H9 (cell line): ENCODE data around the gene FILIP1. TPM values are rescaled to one million over a fixed set of nuclear protein-coding genes. Genes with fewer than 3 reads are reported as not detected.

Experiments
- DNase-seq: peaks from one replicate; pipeline ENCODE4 v3.0.0-alpha.2; 2017
- H2AFZ ChIP-seq: one replicate; pipeline ENCODE4 v1.6.1; 2013; ENCODE audit warnings: mild to moderate bottlenecking, low read length, control low read depth, moderate library complexity
- H2AK5ac ChIP-seq: 2 replicates; pipeline ENCODE4 v1.6.1; 2013; ENCODE audit warnings: low read length, control low read depth, mixed read lengths; ENCODE audit not compliant: insufficient read length
- H2BK120ac ChIP-seq: one replicate; pipeline ENCODE4 v1.6.1; 2013; ENCODE audit warnings: low read depth, mild to moderate bottlenecking, low read length, control low read depth, inconsistent platforms; ENCODE audit not compliant: poor library complexity, severe bottlenecking
- H2BK12ac ChIP-seq: 2 replicates; pipeline ENCODE4 v1.6.1; 2013; ENCODE audit warnings: low read length, control low read depth, mixed read lengths, low read depth; ENCODE audit not compliant: insufficient read length
- H2BK15ac ChIP-seq: 2 replicates; pipeline ENCODE4 v1.6.1; 2013; ENCODE audit warnings: low read depth, low read length, control low read depth
- H2BK20ac ChIP-seq: one replicate; pipeline ENCODE4 v1.6.1; 2013; ENCODE audit warnings: low read depth, mild to moderate bottlenecking, low read length, control low read depth, inconsistent platforms; ENCODE audit not compliant: poor library complexity, severe bottlenecking
- H2BK5ac ChIP-seq: 2 replicates; pipeline ENCODE4 v1.6.1; 2013; ENCODE audit warnings: low read length, control low read depth, mixed read lengths; ENCODE audit not compliant: insufficient read length
- H3K14ac ChIP-seq: 2 replicates; pipeline ENCODE4 v1.6.1; 2013; ENCODE audit warnings: low read length, control low read depth; ENCODE audit not compliant: insufficient read depth
- H3K18ac ChIP-seq: 2 replicates; pipeline ENCODE4 v1.6.1; 2013; ENCODE audit warnings: low read depth, mild to moderate bottlenecking, mixed read lengths, low read length, control low read depth; ENCODE audit not compliant: insufficient read length
- H3K23ac ChIP-seq: 2 replicates; pipeline ENCODE4 v1.6.1; 2013; ENCODE audit warnings: low read length, control low read depth, mixed read lengths, low read depth; ENCODE audit not compliant: insufficient read length
- H3K23me2 ChIP-seq: 2 replicates; pipeline ENCODE4 v1.6.1; 2013; ENCODE audit warnings: low read depth, mild to moderate bottlenecking, mixed read lengths, low read length, control low read depth; ENCODE audit not compliant: insufficient read length, poor library complexity, severe bottlenecking
- H3K27ac ChIP-seq: 2 replicates; pipeline ENCODE4 v1.5.1; 2013; ENCODE audit warnings: low read length, control low read depth, mixed read lengths, low read depth; ENCODE audit not compliant: insufficient read length
- H3K27me3 ChIP-seq: 2 replicates; pipeline ENCODE4 v1.6.1; 2013; ENCODE audit warnings: low read length, control low read depth, inconsistent platforms; ENCODE audit not compliant: insufficient read depth
- H3K4ac ChIP-seq: 2 replicates; pipeline ENCODE4 v1.6.1; 2013; ENCODE audit warnings: low read depth, mild to moderate bottlenecking, control low read depth, inconsistent platforms, low read length, moderate library complexity
- H3K4me1 ChIP-seq: 2 replicates; pipeline ENCODE4 v1.6.1; 2013; ENCODE audit warnings: low read length, control low read depth, inconsistent platforms; ENCODE audit not compliant: insufficient read depth
- H3K4me2 ChIP-seq: 2 replicates; pipeline ENCODE4 v1.6.1; 2013; ENCODE audit warnings: low read length, control low read depth, mixed read lengths; ENCODE audit not compliant: insufficient read length, insufficient read depth
- H3K56ac ChIP-seq: 2 replicates; pipeline ENCODE4 v1.6.1; 2013; ENCODE audit warnings: low read depth, mild to moderate bottlenecking, mixed read lengths, low read length, control low read depth; ENCODE audit not compliant: insufficient read length
- H3K79me1 ChIP-seq: 2 replicates; pipeline ENCODE4 v1.6.1; 2013; ENCODE audit warnings: low read depth, mild to moderate bottlenecking, moderate library complexity, low read length, control low read depth, inconsistent platforms; ENCODE audit not compliant: insufficient read depth, poor library complexity, severe bottlenecking
- H3K79me2 ChIP-seq: 2 replicates; pipeline ENCODE4 v1.6.1; 2013; ENCODE audit warnings: low read length, control low read depth, inconsistent platforms; ENCODE audit not compliant: insufficient read depth
- H3K9ac ChIP-seq: 2 replicates; pipeline ENCODE4 v1.6.1; 2013; ENCODE audit warnings: low read length, control low read depth, mixed read lengths; ENCODE audit not compliant: insufficient read length; ENCODE audit errors: extremely low read depth
- H3K9me3 ChIP-seq: one replicate; pipeline ENCODE4 v1.6.1; 2013; ENCODE audit warnings: low read depth, low read length, inconsistent platforms; ENCODE audit not compliant: control insufficient read depth
- H3T11ph ChIP-seq: one replicate; pipeline ENCODE4 v1.6.1; 2013; ENCODE audit warnings: mild to moderate bottlenecking, low read length, control low read depth, inconsistent platforms
- H4K20me1 ChIP-seq: one replicate; pipeline ENCODE4 v1.6.1; 2013; ENCODE audit not compliant: control insufficient read depth, insufficient read length, insufficient read depth
- H4K5ac ChIP-seq: 2 replicates; pipeline ENCODE4 v1.6.1; 2013; ENCODE audit warnings: low read depth, mild to moderate bottlenecking, mixed read lengths, low read length, control low read depth; ENCODE audit not compliant: insufficient read length
- H4K8ac ChIP-seq: replicated peaks from 2 replicates; pipeline ENCODE4 v1.6.1; 2013; ENCODE audit warnings: low read length, control low read depth, mixed read lengths, low read depth; ENCODE audit not compliant: insufficient read length
- H4K91ac ChIP-seq: 2 replicates; pipeline ENCODE4 v1.6.1; 2013; ENCODE audit warnings: low read depth, mild to moderate bottlenecking, moderate library complexity, mixed read lengths, low read length, control low read depth; ENCODE audit not compliant: insufficient read length
- H3K27ac Mint-ChIP-seq, 3 experiments: 2 replicates in 2 of 3; 3 replicates in 1 of 3; pipeline ENCODE4 v1.8.0; 2020 to 2021; ENCODE audit warnings: mixed read lengths in 3 of 3, mild to moderate bottlenecking in 1 of 3, moderate library complexity in 1 of 3
- H3K27me3 Mint-ChIP-seq: 2 replicates; pipeline ENCODE4 v1.8.0; 2021; ENCODE audit warnings: low read depth, mild to moderate bottlenecking, moderate library complexity, mixed read lengths
- H3K36me3 Mint-ChIP-seq, 3 experiments: 2 replicates in 2 of 3; 3 replicates in 1 of 3; pipeline ENCODE4 v1.8.0; 2020 to 2021; ENCODE audit warnings: low read depth in 3 of 3, mixed read lengths in 3 of 3; ENCODE audit not compliant: insufficient read depth in 1 of 3
- H3K4me1 Mint-ChIP-seq, 2 experiments: 2 replicates each; pipeline ENCODE4 v1.8.0; 2020; ENCODE audit warnings: mixed read lengths in 2 of 2
- H3K4me3 Mint-ChIP-seq, 2 experiments: 2 replicates in 1 of 2; 3 replicates in 1 of 2; pipeline ENCODE4 v1.8.0; 2020 to 2021; ENCODE audit warnings: mild to moderate bottlenecking in 2 of 2, mixed read lengths in 2 of 2, moderate library complexity in 1 of 2
- H3K9me3 Mint-ChIP-seq, 2 experiments: 2 replicates in 1 of 2; 3 replicates in 1 of 2; pipeline ENCODE4 v1.8.0; 2020; ENCODE audit warnings: mild to moderate bottlenecking in 2 of 2, mixed read lengths in 2 of 2, moderate library complexity in 1 of 2
- WGBS: extraction: QIAGEN DNeasy Blood & Tissue Kit; methylation state at CpG from one replicate; pipeline ENCODE4 v1.1.7; 2013; ENCODE audit warnings: missing lambda C conversion rate, low lambda C conversion rate, mixed read lengths; ENCODE audit not compliant: insufficient read length; ENCODE audit errors: extremely low coverage; 5-methylcytosine and 5-hydroxymethylcytosine counted together
- total RNA-seq: library from RNA; stranded (reverse); gene quantifications from 2 replicates; pipeline ENCODE4 v1.2.1, GENCODE V29; 2021
- TF ChIP-seq, protein P1 (sequence below): fragments of 200-600 bp; sonication (generic); conservative IDR thresholded peaks from 3 replicates; pipeline ENCODE4 v1.8.0; 2021; ENCODE audit warnings: antibody characterized with exemption, mild to moderate bottlenecking

The FILIP1 gene
- total RNA-seq, 1 experiment from 2014 or later = 10.5 TPM

DNA sequence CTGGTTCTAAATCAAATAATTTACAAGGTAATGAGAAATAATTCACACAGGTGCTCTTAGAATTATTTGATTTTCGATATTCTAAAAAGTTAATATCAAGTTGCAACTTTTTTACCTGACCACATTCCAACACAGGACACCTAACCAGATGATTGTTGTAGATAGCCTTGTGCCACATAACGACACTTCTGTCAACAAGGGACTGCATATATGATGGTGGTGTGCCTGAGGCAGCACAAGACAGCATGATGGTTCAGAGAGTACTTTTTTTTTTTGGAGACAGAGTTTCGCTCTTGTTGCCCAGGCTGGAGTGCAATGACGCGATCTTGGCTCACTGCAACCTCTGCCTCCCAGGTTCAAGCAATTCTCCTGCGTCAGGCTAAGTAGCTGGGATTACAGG lies 142.8 kb downstream of the FILIP1 start:
- Mint-ChIP-seq H3K27me3 (no peaks in the 10 kb centered on the region), H3K4me1 (peaks cover 38 to 64% of the 10 kb centered on the region in 2 experiments), H3K4me3 (peak overlapping the region; percentile 4 to 54; a peak in 1 of 5 replicates), H3K27ac (no peak overlapping the region), H3K9me3 (no peaks in the 10 kb centered on the region), H3K36me3 (no peaks in the 10 kb centered on the region; a peak in 1 of 7 replicates)
- Histone ChIP-seq H2BK120ac (no peak overlapping the region), H3K14ac (no peak overlapping the region), H3K79me1 (no peaks in the 10 kb centered on the region), H3K9me3 (no peaks in the 10 kb centered on the region), H3K23ac (no peak overlapping the region), H3K23me2 (peaks cover 7% of the 10 kb centered on the region), H4K91ac (no peak overlapping the region), H2BK12ac (no peak overlapping the region), H3K56ac (no peak overlapping the region), H3K18ac (no peak overlapping the region), H3K4ac (no peak overlapping the region), H3K4me2 (no peak overlapping the region), H4K8ac (no peak overlapping the region), H4K5ac (no peak overlapping the region), H3K79me2 (no peaks in the 10 kb centered on the region), H2AK5ac (no peak overlapping the region), H2BK15ac (no peak overlapping the region), H4K20me1 (no peaks in the 10 kb centered on the region), H2AFZ (no peak overlapping the region), H3K27me3 (no peaks in the 10 kb centered on the region), H3K4me1 (peaks cover 5% of the 10 kb centered on the region), H3T11ph (no peak overlapping the region), H3K9ac (no peak overlapping the region), H3K27ac (no peak overlapping the region), H2BK5ac (no peak overlapping the region), H2BK20ac (no peak overlapping the region)
- TF ChIP-seq, protein P1, sequence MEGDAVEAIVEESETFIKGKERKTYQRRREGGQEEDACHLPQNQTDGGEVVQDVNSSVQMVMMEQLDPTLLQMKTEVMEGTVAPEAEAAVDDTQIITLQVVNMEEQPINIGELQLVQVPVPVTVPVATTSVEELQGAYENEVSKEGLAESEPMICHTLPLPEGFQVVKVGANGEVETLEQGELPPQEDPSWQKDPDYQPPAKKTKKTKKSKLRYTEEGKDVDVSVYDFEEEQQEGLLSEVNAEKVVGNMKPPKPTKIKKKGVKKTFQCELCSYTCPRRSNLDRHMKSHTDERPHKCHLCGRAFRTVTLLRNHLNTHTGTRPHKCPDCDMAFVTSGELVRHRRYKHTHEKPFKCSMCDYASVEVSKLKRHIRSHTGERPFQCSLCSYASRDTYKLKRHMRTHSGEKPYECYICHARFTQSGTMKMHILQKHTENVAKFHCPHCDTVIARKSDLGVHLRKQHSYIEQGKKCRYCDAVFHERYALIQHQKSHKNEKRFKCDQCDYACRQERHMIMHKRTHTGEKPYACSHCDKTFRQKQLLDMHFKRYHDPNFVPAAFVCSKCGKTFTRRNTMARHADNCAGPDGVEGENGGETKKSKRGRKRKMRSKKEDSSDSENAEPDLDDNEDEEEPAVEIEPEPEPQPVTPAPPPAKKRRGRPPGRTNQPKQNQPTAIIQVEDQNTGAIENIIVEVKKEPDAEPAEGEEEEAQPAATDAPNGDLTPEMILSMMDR = no peak
- DNase-seq = no peak
- WGBS = no CpG with 5 or more reads among the region's 6 CpGs
